GM18508 (cell line): ENCODE measurements around the gene VMAC.
"Not testable (repeated sequence)": the region's sequence is repeated elsewhere in the genome, so short reads cannot be mapped to it uniquely, and the experiment has no call there.

ENCODE experiments used
- ATAC-seq: cut with Tn5 transposase; IDR thresholded peaks from one replicate; pipeline ENCODE4 v1.9.1; 2021; ENCODE audit warnings: moderate number of reproducible peaks; ENCODE audit not compliant: insufficient read depth, unreplicated experiment

The VMAC gene

DNA sequence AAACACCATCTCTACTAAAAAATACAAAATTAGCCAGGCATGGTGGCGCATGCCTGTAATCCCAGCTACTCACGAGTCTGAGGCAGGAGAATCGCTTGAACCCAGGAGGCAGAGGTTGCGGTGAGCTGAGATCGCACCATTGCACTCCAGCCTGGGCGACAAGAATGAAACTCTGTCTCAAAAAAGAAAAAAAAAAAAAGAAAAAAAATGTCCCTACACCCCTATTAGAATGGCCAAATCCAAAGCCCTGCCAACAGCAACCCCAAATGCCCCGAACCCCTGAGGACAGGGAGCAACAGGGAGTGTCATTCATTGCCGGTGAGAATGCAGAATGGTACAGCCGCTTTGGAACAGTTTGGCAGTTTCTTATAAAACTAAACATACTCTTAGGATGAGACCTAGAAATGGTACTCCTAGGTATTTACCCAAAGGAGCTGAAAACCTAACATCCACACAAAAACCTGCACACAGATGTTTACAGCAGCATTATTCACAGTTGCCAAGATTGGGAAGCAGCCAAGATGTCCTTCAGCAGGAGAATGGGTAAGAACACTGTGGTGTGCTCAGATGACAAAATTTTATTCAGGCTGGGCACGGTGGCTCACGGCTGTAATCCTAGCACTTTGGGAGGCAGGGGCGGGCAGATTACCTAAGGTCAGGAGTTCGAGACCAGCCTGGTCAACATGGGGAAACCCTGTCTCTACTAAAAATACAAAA, 21.4 kb upstream of the VMAC start:
- ATAC-seq: not testable (repeated sequence)

DNA sequence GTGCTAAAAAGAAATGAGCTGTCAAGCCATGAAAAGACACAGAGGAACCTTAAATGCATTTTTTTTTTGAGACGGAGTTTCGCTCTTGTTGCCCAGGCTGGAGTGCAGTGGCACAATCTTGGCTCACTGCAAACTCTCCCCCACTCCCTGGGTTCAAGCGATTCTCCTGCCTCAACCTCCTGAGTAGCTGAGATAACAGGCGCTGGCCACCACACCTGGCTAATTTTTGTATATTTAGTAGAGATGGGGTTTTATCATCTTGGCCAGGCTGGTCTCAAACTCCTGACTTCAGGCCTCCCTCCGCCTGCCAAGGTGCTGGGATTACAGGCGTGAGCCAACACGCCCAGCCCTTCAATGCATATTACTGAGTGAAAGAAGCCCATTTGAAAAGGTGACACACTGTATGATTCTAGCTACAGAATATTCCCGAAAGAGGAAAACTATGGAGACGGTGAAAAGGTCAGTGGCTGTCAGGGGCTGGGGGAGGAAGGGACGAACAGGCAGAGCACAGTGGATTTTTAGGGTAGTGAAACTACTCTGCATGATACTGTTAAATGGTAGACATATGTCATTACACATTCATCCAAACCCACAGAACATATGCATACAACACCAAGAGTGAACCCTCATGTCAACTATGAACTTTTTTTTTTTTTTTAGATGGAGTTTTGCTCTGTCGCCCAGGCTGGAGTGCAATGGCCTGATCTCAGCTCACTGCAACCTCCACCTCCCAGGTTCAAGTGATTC, 20.4 kb upstream of the VMAC start:
- not testable (repeated sequence) for ATAC-seq

DNA sequence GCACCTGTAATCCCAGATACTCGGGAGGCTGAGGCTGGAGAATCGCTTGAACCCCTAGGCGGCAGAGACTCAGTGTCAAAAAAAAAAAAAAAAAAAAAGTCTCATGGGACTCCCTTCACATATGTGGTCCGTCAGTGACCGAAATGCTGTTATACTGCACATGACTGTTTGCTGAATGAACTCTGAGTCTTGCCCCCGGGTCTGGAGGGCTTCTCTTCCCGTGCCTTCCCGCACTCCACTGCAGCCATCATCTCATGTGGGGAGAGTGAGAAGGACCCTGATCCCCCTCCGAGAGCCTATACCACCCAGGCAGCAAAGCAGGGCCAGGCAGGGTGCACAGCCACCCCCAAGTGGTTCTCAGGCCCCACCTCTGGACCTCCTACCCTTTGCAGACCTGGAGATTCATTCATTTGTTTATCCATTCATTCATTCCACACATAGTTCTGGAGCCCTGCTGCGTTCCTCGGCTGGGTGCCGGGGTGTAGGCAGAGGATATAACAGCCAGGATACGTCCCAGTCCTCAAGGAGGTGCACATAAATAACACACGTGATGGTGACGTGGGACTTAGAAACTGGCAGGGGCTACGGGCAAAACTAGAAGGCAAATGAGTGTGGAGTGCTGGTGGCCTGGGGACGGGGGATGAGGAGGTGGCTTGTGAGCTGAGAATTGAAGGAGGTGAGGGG, 15.2 kb upstream of the VMAC start:
- ATAC-seq: no peak

DNA sequence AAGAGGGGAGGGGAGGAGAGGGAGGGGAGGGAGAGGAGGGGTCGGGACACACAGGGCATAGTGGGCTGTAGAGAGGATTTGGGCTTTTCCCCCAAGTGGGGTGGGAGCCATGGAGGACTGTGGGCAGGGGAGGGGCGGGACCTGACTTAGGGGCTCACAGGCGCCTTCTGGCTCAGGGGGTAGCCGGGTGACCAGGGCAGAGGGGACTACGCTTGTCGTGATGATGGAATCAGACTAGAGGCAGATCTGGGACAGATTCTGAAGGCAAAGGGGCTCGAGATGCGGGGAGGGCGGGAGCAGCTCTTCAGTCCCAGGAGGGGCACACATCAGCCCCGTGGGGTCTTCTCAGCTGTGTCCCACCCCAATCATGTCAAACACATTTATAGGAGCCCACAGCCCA, 14.6 kb upstream of the VMAC start:
- ATAC-seq: no peak

DNA sequence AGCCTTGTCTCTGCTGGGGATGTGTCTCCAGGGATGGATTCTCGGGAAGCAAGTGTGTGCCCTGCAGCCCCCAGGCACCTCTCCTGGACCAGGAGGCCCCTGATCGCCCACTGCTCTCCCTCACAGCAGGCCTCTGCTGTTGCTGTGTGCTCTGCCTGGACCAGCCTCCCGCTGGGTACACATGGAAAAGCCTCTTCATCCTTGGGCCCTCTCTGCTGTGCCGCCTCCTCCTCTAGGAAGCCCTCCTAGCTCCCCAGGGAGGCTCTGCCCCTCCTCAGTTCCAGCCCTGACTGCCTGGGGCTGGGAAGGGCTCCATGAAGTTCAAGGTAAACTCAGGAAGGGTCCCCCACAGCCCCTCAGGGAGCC, 13.1 kb upstream of the VMAC start:
- no peak for ATAC-seq

DNA sequence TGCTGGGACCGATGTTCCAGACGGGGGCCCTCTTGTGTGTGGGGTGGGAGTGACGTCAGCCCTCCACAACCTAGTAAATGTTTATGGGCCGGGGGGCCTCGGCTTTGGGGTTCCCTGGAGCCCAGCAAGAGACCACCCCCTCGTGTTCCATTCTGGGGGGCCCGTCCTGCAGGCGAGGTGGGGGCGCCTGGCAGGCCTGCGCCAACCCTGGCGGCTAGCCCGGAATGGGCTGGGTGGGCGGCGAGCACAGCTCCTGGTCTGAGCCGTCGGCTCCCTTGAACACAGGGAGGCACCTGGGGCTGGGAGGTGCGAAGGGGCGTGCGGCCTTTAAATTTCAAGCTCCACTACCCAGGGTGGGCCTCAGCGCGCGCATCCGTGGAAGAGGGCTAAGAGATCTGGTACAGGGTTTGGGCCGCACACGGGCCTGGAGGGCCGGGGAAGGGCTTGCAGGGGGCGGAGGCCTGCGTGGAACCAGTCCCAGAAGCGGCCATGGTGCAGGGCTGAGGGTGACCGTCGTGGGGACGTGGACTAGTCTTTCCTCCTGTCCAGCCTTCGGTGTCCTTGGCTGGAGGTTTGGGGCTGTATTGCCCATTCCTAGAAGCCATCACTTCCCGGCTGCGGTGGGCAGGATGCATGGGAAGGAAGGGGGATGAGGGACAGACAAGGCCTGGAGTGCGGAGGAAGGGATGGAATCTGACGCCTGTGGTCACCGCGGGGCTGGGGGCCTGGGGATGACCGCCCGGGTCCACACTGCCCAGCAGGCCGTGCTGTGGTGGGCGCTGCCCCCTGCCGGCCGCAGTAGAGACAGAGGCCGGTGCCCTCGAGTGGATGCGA, 12.5 kb upstream of the VMAC start:
- ATAC-seq: no peak

DNA sequence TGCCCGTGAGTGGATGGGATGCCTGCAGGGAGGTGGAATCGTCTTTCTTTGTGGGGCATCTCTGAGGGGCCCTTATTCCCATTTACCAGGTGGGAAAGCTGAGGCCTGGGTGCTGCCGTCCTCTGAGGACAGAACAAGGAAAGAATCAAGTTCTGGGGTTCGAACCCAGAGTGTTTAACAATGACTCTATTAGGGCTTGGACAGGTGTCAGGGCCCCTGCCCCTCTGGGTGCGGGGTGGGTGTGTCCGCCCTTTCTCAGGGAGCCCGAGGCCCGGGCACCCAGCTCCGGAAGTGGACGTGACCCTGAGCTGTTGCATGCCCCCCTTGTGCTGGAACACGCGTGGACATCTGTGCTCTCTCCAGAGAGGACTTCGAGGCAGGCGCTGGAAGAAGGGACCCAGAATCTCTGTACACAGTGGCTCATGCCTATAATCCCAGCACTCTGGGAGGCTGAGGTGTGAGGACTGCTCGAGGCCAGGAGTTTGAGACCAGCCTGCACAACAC, 11.8 kb upstream of the VMAC start:
- ATAC-seq: no peak

DNA sequence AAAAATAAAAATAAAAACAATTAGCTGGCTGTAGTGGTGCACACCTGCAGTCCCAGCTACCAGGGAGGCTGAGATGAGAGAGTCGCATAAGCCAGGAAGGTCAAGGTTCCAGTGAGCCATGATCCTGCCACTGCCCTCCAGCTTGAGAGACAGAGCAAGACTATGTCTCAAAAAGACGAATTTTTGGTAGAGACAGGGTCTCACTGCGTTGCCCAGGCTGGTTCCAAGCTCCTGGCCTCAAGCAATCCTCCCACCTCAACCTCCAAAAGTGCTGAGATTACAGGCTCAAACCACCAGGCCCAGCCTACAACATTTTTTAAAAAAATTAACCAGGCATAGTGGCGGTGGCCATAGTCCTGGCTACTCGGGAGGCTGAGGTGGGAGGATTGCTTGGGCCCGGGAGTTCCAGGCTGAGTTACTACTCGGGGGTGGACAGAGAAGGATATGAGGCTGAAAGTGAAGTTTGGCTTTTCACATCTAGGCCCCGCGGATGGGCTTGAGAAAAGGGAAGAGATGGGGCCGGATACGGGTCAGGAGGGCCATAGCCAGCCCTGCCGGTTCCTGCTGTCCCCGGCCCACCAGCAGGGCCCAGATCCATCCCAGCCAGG, 11.3 kb upstream of the VMAC start:
- ATAC-seq: no peak

DNA sequence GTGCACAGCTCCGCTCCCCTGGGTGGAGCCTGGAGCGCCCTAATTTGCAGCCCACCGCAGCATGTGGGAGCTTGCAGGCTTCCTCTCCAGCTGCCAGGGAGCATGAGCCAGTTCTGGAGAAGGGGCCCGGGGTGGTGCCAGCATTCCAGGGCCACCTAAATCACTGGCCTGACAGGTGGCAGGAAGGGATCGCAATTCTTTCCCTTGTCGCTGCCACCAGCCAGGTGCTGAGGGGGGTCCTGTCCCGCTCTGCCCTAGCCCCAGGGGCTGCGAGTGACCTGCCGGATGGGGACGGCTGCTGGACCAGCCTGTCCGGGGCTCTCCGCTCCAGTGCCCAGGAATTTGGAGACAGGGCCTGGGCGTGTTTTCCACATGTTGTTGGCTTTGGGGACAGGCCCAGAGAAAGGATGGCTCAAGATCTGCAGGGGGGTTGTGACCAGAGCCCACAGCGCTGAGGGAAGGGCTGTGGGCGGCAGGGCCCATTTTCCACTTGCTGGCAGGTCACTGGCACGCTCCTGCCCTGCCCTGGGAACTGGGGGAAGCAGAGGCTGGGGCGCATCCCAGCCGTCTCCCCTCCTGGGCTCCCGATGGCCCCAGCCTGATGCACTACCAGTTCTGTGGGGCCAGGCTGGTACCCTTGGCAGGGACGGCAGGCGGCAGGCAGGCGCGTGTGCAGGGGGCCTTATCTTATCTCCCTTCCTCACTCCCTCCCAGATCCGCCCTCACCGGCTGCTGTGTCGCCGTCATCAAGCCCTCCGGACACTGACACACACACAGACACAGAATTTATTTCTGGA, 10.6 kb upstream of the VMAC start:
- ATAC-seq: no peak

DNA sequence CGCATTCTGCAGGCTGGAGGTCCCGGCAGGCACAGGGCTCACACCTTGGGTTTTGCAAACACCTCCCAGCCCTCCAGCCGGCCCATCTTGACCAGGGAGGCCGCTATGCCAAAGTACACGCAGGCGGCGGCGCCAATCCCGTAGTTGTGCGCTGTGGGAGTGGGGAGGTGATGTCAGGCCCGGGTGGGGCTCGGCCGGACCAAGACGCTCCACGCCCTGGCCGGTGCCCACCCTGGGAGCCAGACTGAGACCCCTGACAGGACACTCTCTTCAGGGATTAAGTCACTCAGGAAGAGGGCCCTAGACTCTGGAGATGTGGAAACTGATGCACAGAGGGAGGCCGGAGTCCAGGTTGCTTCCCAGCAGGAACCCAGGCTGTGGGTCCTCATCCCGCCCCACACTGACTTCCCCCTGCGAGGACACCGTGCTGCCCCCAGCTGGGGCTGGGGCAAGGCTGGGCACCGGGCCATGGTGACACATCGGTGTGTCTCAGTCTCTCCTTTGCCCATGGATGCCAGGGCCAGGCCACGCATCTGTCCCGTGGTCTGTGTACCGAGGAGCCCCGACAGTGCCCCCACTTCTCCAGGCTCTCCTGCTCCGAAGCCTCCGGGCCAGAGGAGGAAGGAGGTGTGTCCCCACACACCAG, 9.8 kb upstream of the VMAC start:
- ATAC-seq: no peak

DNA sequence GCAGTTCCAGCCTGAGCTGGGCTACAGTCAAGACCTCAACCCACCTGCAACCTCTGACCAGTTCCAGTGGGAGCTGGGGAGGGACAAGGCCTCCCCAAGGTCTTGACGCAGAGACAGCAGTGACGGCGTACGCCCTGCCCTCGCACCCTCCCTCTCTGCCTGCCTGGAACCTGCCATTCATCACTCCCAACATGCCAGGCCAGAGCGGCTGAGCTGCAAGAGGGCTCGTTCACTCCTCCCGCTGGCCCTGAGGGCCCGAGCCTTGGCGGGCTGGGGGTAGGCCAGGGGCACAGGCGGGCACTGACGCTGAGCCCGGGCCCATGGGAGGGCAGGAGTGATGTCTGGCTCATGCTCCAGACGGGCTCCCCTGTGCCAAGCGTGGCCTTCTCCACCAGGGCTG, 9.3 kb upstream of the VMAC start:
- no peak for ATAC-seq

DNA sequence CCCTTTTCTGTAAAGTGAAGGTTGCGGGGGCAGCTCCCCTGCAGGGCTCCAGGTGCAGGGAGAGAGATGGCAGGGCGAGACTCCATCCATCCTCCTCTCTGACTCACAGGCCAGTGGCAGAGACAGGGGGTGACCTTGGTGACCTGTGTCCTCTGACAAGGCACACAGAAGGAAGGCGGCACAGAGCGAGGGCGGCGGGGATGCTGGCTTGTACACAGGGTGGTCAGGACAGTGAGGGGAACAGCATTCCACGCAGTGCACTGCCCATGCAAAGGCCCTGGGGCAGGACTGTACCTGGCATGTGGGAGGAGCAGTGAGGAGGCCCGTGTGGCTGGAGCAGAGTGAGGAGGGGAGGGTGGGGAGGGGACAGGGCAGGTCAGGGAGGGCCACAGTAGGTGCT, 8.8 kb upstream of the VMAC start:
- ATAC-seq: no peak

DNA sequence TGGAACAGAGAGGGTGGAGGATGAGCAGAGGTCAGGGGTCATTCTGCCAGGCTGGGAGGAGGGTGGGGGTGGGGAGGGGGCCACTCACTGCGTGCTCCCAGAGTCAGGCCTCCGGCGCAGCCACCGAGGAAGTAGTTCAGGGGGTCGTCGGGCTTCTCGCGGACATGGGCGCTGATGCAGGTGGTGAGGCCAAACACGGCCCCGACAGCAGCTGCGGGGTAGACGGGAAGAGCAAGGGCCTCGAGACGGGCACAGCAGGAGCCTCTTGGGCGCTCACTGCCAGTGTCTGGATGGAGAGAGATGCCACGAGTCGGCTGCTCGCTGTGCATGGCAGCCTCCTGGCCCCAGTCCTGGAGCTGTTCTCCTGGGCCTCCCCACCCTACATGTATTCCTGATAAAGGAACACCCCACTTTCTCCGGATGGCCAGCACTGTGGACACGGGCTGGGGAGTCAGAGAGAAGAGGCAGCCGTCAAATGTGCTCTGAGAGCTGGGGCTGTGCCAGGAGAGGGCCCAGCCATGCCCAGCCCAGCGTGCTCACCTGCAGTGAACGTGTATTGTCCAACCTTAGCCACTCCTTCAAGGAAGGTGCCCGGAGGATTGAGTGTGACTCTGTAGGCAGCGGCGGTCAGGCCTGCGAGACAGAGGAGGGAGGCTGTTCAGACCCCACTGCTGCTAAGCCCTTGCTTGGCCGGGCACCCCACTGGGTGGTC, 8.2 kb upstream of the VMAC start:
- ATAC-seq: no peak

DNA sequence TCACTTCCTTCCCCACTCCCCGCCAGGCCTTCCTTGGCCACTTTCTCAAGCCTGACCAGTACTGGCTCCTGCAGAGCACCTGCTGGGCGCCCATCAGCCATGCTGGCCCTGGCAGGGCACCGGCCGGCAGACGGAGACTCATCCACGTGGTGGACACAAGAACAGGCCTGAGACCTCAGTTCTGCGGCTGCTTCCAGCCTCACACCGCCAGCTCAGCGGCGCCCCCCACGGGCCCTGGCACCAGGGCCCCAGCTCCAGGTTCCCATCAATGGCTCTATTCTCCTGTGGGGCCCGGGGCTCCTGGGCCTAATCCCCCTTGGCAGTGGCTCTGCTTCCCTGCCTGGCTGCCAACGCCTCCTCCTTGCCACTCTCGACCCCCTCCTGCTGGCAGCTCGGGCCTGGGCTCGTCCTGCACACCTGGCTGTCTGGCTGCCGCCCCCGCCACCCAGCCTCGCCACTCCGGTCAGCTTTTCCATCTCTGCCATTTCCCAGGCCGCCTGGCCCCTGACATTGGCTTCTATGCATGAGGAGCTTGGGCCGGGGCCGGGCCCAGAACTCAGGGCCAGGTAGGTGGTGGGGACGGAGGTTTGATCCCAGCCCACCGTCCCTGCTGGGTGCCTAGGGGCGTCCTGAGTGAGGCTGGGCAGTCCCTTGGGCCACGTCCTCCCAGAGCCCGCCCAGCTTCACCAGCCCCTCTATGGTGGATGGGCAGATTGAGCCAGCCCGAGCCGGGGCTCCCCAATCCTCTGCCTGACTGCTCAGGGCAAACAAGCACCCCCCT, 7.3 kb upstream of the VMAC start:
- no peak for ATAC-seq

DNA sequence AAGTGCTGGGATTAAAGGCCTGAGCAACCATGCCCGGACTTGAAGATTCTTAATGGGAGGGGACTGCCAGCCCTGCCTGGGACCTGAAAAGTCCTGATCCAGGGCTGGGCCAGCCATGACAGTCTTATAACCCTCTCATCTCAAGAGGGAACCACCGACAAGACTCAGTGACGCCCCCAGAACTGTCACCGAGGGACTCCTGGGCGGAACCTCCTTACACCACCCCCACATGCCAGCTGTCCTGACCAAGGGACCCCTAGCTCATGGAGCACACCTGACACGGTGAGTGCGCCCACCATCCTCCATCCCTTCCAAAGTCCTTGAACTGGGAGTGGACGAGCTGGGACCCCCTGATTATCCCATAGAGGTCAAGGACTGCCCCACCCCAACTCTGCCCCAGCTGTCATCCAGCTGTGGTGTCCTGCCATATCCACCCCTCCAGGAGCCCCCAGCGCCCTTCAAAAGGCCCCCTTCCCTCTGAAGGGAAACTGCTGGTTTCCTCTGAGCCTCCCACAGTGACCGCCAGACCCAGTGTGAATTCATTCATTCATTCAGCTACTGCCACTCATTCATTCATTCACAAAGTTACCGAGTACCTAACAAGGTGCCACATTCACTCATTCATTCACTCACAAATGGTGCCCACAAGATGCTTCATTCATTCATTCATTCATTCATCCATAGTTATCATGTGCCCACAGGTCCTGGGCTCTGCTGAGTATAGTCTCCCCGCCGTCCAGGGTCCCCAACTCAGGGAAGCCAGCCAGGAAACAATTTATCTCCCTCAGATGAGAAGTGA, 4.7 kb upstream of the VMAC start:
- ATAC-seq: no peak

DNA sequence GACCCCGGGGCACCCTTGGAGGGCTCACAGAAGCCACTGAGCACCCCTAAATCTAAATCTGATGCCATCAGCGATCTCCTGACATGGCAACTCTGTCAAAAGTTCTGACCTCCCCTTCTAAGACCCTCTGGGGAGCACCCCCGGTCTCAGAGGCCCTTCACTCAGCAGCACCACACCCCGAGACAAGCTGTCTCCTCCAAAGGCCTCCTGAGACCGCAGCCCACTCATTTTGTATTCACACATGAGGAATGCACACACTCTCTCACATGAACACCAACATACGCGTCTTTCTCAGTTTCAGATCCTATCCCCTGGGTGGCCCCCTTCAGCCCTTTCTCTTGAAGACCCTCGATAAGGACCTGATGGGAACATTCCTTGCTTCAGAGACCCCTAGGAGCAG, 3.7 kb upstream of the VMAC start:
- ATAC-seq: no peak
